Measurements from ENCODE around the gene SPATS2L.

GRCh38 chr2:200426754-200427153, 120.3 kb downstream of the SPATS2L start:
- TF ChIP-seq ETV6 (CRISPR knock-in tag; IDR thresholded peaks at IDR 0.05) (no peak), ZNF396 (CRISPR knock-in tag; IDR thresholded peaks at IDR 0.05; ENCODE audit: borderline replicate concordance) (no peak), JUN (CRISPR knock-in tag; IDR thresholded peaks at IDR 0.05) (no peak), USF1 (CRISPR knock-in tag; IDR thresholded peaks at IDR 0.05) (no peak), SP1 (CRISPR knock-in tag; conservative IDR thresholded peaks at IDR 0.05) (no peak), GTF2I (CRISPR knock-in tag; conservative IDR thresholded peaks at IDR 0.05) (no peak), TP53 (CRISPR knock-in tag; IDR thresholded peaks at IDR 0.05) (no peak), OVOL2 (CRISPR knock-in tag; IDR thresholded peaks at IDR 0.05; ENCODE audit: borderline replicate concordance) (no peak), ZNF671 (CRISPR knock-in tag; IDR thresholded peaks at IDR 0.05) (no peak), ZNF121 (CRISPR knock-in tag; IDR thresholded peaks at IDR 0.05) (no peak), TEAD1 (CRISPR knock-in tag; IDR thresholded peaks at IDR 0.05) (no peak)
- TF ChIP-seq, protein P1, sequence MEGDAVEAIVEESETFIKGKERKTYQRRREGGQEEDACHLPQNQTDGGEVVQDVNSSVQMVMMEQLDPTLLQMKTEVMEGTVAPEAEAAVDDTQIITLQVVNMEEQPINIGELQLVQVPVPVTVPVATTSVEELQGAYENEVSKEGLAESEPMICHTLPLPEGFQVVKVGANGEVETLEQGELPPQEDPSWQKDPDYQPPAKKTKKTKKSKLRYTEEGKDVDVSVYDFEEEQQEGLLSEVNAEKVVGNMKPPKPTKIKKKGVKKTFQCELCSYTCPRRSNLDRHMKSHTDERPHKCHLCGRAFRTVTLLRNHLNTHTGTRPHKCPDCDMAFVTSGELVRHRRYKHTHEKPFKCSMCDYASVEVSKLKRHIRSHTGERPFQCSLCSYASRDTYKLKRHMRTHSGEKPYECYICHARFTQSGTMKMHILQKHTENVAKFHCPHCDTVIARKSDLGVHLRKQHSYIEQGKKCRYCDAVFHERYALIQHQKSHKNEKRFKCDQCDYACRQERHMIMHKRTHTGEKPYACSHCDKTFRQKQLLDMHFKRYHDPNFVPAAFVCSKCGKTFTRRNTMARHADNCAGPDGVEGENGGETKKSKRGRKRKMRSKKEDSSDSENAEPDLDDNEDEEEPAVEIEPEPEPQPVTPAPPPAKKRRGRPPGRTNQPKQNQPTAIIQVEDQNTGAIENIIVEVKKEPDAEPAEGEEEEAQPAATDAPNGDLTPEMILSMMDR (IDR thresholded peaks at IDR 0.05): no peak
- TF ChIP-seq, protein P2, sequence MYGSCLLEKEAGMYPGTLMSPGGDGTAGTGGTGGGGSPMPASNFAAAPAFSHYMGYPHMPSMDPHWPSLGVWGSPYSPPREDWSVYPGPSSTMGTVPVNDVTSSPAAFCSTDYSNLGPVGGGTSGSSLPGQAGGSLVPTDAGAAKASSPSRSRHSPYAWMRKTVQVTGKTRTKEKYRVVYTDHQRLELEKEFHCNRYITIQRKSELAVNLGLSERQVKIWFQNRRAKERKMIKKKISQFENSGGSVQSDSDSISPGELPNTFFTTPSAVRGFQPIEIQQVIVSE (CRISPR knock-in tag; IDR thresholded peaks at IDR 0.05; ENCODE audit: borderline replicate concordance): no peak
- TF ChIP-seq, protein P3, sequence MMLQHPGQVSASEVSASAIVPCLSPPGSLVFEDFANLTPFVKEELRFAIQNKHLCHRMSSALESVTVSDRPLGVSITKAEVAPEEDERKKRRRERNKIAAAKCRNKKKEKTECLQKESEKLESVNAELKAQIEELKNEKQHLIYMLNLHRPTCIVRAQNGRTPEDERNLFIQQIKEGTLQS (CRISPR knock-in tag; conservative IDR thresholded peaks at IDR 0.05): no peak
